Astrocyte (in vitro differentiated cells and primary cell): ENCODE data around the gene VEGFA. TPM values are rescaled to one million over a fixed set of nuclear protein-coding genes. Genes with fewer than 3 reads are reported as not detected.

Experiments used
- DNase-seq: peaks from one replicate; pipeline ENCODE4 v3.0.0-alpha.2; 2010; ENCODE audit warnings: low read depth
- FAIRE-seq: peaks from 2 replicates; lab custom pipeline; 2011; peaks lifted over from hg19 to GRCh38; lab: Jason Lieb, UNC
- H2AFZ ChIP-seq: 2 replicates; pipeline ENCODE4 v1.6.0; 2012; ENCODE audit warnings: low read depth, low read length, inconsistent platforms
- H3K27ac ChIP-seq: 2 replicates; pipeline ENCODE4 v1.5.1; 2011; ENCODE audit warnings: low read depth, low read length, inconsistent platforms
- H3K27me3 ChIP-seq: 2 replicates; pipeline ENCODE4 v1.6.0; 2011; ENCODE audit warnings: low read length, inconsistent platforms; ENCODE audit not compliant: insufficient read depth
- H3K36me3 ChIP-seq: 2 replicates; pipeline ENCODE4 v1.5.1; 2011; ENCODE audit warnings: low read length, inconsistent platforms; ENCODE audit not compliant: insufficient read depth
- H3K4me1 ChIP-seq: 2 replicates; pipeline ENCODE4 v1.5.1; 2011; ENCODE audit warnings: low read length, inconsistent platforms; ENCODE audit not compliant: insufficient read depth
- H3K4me2 ChIP-seq: 2 replicates; pipeline ENCODE4 v1.6.0; 2012; ENCODE audit warnings: low read length, inconsistent platforms
- H3K4me3 ChIP-seq: 2 replicates; pipeline ENCODE4 v1.5.1; 2011; ENCODE audit warnings: low read depth, mild to moderate bottlenecking, low read length, inconsistent platforms; ENCODE audit not compliant: insufficient read depth
- H3K79me2 ChIP-seq: 2 replicates; pipeline ENCODE4 v1.6.0; 2012; ENCODE audit warnings: mild to moderate bottlenecking, low read length, inconsistent platforms; ENCODE audit not compliant: insufficient read depth
- H3K9ac ChIP-seq: 2 replicates; pipeline ENCODE4 v1.6.0; 2012; ENCODE audit warnings: mild to moderate bottlenecking, low read length, inconsistent platforms
- H3K9me3 ChIP-seq: 2 replicates; pipeline ENCODE4 v1.5.1; 2012; ENCODE audit warnings: low read depth, mild to moderate bottlenecking, low read length, inconsistent platforms; ENCODE audit not compliant: insufficient read depth
- H4K20me1 ChIP-seq: 2 replicates; pipeline ENCODE4 v1.6.0; 2012; ENCODE audit warnings: low read length, inconsistent platforms; ENCODE audit not compliant: insufficient read depth
- H3K27ac Mint-ChIP-seq: one replicate; pipeline ENCODE4 v1.8.0; 2021; ENCODE audit warnings: mild to moderate bottlenecking, mixed read lengths; ENCODE audit not compliant: unreplicated experiment
- H3K27me3 Mint-ChIP-seq: one replicate; pipeline ENCODE4 v1.8.0; 2021; ENCODE audit warnings: low read depth, mixed read lengths; ENCODE audit not compliant: unreplicated experiment
- H3K36me3 Mint-ChIP-seq: one replicate; pipeline ENCODE4 v1.8.0; 2021; ENCODE audit warnings: low read depth, mixed read lengths; ENCODE audit not compliant: unreplicated experiment
- H3K4me1 Mint-ChIP-seq: one replicate; pipeline ENCODE4 v1.8.0; 2021; ENCODE audit warnings: low read depth, mixed read lengths; ENCODE audit not compliant: unreplicated experiment
- H3K4me3 Mint-ChIP-seq: one replicate; pipeline ENCODE4 v1.8.0; 2021; ENCODE audit warnings: mild to moderate bottlenecking, moderate library complexity, mixed read lengths; ENCODE audit not compliant: unreplicated experiment
- H3K9me3 Mint-ChIP-seq: one replicate; pipeline ENCODE4 v1.8.0; 2021; ENCODE audit warnings: mild to moderate bottlenecking, mixed read lengths; ENCODE audit not compliant: unreplicated experiment
- CTCF ChIP-seq: IDR thresholded peaks from 2 replicates; pipeline ENCODE4 v1.5.1; 2011; ENCODE audit warnings: low read depth, mild to moderate bottlenecking, inconsistent platforms, low read length, moderate library complexity; ENCODE audit not compliant: insufficient read depth
- EZH2 ChIP-seq: IDR thresholded peaks from 2 replicates; pipeline ENCODE4 v1.6.1; 2012; ENCODE audit warnings: mild to moderate bottlenecking, low read length, inconsistent platforms; ENCODE audit not compliant: insufficient read depth
- total RNA-seq: library from RNA; stranded (reverse); gene quantifications from 2 replicates; pipeline ENCODE4 v1.2.1, GENCODE V29; 2021

The VEGFA gene
- total RNA-seq, 1 donor from 2014 or later, result 144 TPM

GRCh38 chr6:43727634-43728033 is 42.4 kb upstream of the VEGFA start:
- Mint-ChIP-seq H3K9me3 (peaks cover 9% of the 10 kb centered on the region), H3K27ac (no peak overlapping the region), H3K36me3 (no peaks in the 10 kb centered on the region), H3K4me3 (no peak overlapping the region), H3K4me1 (peaks cover 15% of the 10 kb centered on the region), H3K27me3 (peaks cover 37% of the 10 kb centered on the region)
- H3K4me3 ChIP-seq, result no peak overlapping the region
- no peak overlapping the region for H2AFZ ChIP-seq
- no peaks in the 10 kb centered on the region for H3K9me3 ChIP-seq
- FAIRE-seq (no peak), DNase-seq (no peak)
- H3K4me1 ChIP-seq, result peaks cover 15% of the 10 kb centered on the region
- H3K9ac ChIP-seq, result no peak overlapping the region
- H3K27ac ChIP-seq, result no peak overlapping the region
- no peak for TF ChIP-seq EZH2
- TF ChIP-seq CTCF, result no peak
- H3K27me3 ChIP-seq, result no peaks in the 10 kb centered on the region
- H3K79me2 ChIP-seq, result no peaks in the 10 kb centered on the region
- no peaks in the 10 kb centered on the region for H3K36me3 ChIP-seq
- no peaks in the 10 kb centered on the region for H4K20me1 ChIP-seq
- no peak overlapping the region for H3K4me2 ChIP-seq

- H3K4me1 ChIP-seq, result peaks cover 15% of the 10 kb centered on the region
- Mint-ChIP-seq H3K27ac (no peak overlapping the region), H3K27me3 (peaks cover 34% of the 10 kb centered on the region), H3K36me3 (no peaks in the 10 kb centered on the region), H3K4me3 (no peak overlapping the region), H3K9me3 (peaks cover 11% of the 10 kb centered on the region), H3K4me1 (peaks cover 11% of the 10 kb centered on the region)
- FAIRE-seq, result no peak
- no peak overlapping the region for H2AFZ ChIP-seq
- H3K27ac ChIP-seq, result no peak overlapping the region
- H3K4me2 ChIP-seq, result no peak overlapping the region
- no peaks in the 10 kb centered on the region for H3K79me2 ChIP-seq
- no peaks in the 10 kb centered on the region for H3K36me3 ChIP-seq
- no peak overlapping the region for H3K9ac ChIP-seq
- no peaks in the 10 kb centered on the region for H4K20me1 ChIP-seq
- TF ChIP-seq CTCF, result no peak
- TF ChIP-seq EZH2, result no peak
- no peak for DNase-seq
- H3K4me3 ChIP-seq, result no peak overlapping the region
- no peaks in the 10 kb centered on the region for H3K9me3 ChIP-seq
- H3K27me3 ChIP-seq, result no peaks in the 10 kb centered on the region
These were observed 41.4 kb upstream of the VEGFA start for GRCh38 chr6:43728586-43728985.

GRCh38 chr6:43729537-43729936 is 40.5 kb upstream of the VEGFA start:
- Histone ChIP-seq H3K27me3 (no peaks in the 10 kb centered on the region), H3K79me2 (no peaks in the 10 kb centered on the region), H3K36me3 (no peaks in the 10 kb centered on the region), H2AFZ (no peak overlapping the region), H3K4me3 (no peak overlapping the region), H3K27ac (no peak overlapping the region), H3K9ac (no peak overlapping the region), H3K4me2 (no peak overlapping the region), H4K20me1 (no peaks in the 10 kb centered on the region), H3K9me3 (no peaks in the 10 kb centered on the region), H3K4me1 (peaks cover 11% of the 10 kb centered on the region)
- peaks cover 11% of the 10 kb centered on the region for H3K9me3 Mint-ChIP-seq
- TF ChIP-seq EZH2, result no peak
- FAIRE-seq, result no peak
- no peaks in the 10 kb centered on the region for H3K36me3 Mint-ChIP-seq
- H3K27ac Mint-ChIP-seq, result no peak overlapping the region
- peaks cover 9% of the 10 kb centered on the region for H3K4me1 Mint-ChIP-seq
- H3K27me3 Mint-ChIP-seq, result peaks cover 34% of the 10 kb centered on the region
- H3K4me3 Mint-ChIP-seq, result no peak overlapping the region
- no peak for DNase-seq
